Fibroblast of peridontal ligament (primary cell): ENCODE measurements around the gene KRT6A.

Source experiments
- DNase-seq: peaks from one replicate; pipeline ENCODE4 v3.0.0-alpha.2; 2010; ENCODE audit errors: extremely low read depth

Gene KRT6A

GRCh38 chr12:52524898-52525591 lies 32.0 kb upstream of the KRT6A start:
- no peak for DNase-seq

GRCh38 chr12:52524241-52524897 lies 31.3 kb upstream of the KRT6A start:
- DNase-seq: no peak

DNA sequence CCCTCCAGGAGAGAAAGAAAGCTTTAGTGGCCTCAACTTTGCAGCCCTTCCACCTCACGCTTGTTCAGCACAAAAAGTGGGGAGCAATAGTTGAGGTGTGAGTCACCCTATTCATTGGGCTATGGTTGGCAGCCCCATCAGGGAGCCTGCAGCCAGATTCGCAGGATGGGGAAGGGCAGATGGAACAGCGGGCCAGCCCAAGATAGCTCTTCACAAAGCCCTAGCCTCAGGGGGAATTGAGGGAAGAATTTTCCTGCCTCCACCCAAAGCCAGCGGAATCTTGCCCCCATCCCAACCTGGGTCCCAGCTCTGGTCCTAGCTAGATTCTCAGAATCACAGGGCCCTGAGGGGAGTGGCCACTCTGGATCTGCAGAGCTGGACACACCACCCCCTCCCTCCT lies 30.8 kb upstream of the KRT6A start:
- no peak for DNase-seq

- no peak for DNase-seq
Observed at GRCh38 chr12:52522346-52523011, 29.4 kb upstream of the KRT6A start.

- DNase-seq: no peak
Observed at GRCh38 chr12:52521568-52522266, 28.7 kb upstream of the KRT6A start.

GRCh38 chr12:52521175-52521567 lies 28.1 kb upstream of the KRT6A start:
- DNase-seq: no peak

DNA sequence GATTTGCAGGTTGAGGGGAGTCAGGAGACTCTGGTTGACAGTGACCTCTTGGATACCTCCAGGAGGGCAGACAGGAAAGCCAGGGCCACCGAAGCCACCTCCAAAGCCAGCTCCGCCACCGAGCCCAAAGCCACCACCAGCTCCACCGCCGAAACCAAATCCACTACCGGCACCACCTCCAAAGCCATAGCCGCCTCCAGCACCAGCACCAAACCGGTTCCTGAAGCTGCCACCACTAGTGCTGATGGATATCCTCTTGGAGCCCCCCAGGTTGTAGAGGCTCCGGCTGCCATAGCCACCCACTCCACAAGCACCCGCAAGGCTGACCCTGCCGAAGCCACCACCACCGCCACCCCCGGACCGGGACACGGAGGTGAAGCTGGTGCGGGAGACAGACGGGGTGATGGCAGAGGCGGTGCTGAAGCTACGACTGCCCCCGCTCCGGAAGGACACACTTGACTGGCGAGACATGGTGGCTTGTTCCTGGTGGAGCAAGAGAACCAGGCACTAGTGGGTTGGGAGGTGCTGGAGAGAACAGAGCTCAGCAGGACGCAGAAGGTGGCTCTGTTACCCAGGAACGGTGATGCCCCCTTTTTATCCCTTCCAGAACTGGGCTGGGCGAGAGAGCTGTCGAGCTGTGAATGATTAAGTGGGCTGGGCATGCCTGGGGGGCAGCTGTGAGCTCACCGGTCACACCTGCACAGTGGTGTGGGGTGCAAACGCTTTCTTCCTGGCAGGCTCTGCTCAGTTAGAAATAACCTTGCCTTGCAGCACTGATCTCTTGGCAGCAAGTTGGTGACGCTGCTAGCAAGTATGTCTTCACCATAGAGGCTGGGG lies 27.0 kb upstream of the KRT6A start, which contains the start of gene KRT5:
KRT5 (minus strand) TSS at position 569 of the 837 bp plus-strand sequence; CDS start at position 471, 98 bp downstream.
- no peak for DNase-seq

GRCh38 chr12:52519387-52519703 lies 26.3 kb upstream of the KRT6A start:
- no peak for DNase-seq

- DNase-seq: no peak
Observed at GRCh38 chr12:52518574-52519386, 25.7 kb upstream of the KRT6A start.

GRCh38 chr12:52517888-52518287 lies 24.8 kb upstream of the KRT6A start:
- no peak for DNase-seq

GRCh38 chr12:52517005-52517835 lies 24.2 kb upstream of the KRT6A start:
- no peak for DNase-seq

DNA sequence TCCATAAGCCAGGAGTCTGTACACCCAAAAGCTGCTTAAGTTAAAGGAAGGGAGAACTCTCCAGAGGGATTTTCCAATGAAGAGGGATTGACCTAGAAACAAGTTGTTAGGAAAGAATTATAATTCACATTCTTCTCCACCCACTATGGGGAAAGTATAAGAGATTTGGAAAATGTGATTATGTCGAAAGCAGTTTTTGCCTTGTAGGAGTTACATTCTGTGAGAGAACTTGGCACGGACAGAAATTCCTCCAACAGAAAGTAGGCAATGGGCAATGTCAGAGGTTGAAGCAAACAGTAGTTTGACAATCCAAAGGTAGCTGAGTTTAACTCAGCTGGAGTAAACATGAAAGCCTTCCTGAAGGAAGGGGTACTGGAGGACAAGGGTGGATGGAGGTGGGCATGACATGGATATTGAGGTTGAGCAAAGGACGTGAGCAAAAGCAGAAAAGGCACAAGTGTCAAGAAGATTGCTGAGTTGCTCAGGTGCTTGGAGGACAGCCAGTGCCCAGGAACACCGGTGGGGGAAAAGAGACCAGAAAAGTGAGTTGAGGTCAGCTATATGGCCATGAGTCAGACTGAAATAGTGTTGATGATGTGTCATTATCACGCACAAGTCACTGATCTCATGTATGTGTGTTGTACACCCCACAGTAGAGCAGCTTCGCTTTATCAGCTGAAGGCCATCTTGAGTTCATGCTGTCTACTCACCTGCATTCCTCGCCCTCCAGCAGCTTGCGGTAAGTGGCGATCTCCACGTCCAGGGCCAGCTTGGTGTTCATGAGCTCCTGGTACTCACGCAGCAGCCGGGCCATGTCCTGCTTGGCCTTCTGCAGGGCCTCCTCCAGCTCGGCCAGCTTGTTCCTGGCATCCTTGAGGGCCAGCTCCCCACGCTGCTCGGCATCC lies 23.1 kb upstream of the KRT6A start:
- no peak for DNase-seq

GRCh38 chr12:52515319-52515646 lies 22.2 kb upstream of the KRT6A start:
- no peak for DNase-seq

GRCh38 chr12:52514471-52515318 lies 21.6 kb upstream of the KRT6A start:
- no peak for DNase-seq

- DNase-seq: no peak
Observed at GRCh38 chr12:52513736-52514135, 20.7 kb upstream of the KRT6A start.

DNA sequence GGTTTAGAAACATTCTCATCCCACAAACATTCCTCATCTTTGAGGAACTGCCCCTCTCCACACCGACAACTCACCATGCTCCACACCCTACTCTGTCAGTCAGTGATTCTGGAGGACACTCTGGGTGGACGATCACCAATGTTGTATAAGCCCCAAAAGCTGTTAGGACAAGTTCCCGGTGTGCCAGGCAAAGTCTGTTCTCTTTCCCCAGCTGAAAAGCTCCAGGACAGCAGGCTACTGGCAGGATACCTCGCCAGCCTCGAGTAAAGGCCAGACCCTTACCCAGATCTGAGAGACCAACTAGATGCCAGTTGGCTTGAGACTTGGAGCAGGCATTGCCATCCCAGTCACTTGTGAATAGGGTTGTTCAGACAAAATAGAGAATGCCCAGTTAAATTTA lies 15.2 kb upstream of the KRT6A start:
- DNase-seq: no peak

DNA sequence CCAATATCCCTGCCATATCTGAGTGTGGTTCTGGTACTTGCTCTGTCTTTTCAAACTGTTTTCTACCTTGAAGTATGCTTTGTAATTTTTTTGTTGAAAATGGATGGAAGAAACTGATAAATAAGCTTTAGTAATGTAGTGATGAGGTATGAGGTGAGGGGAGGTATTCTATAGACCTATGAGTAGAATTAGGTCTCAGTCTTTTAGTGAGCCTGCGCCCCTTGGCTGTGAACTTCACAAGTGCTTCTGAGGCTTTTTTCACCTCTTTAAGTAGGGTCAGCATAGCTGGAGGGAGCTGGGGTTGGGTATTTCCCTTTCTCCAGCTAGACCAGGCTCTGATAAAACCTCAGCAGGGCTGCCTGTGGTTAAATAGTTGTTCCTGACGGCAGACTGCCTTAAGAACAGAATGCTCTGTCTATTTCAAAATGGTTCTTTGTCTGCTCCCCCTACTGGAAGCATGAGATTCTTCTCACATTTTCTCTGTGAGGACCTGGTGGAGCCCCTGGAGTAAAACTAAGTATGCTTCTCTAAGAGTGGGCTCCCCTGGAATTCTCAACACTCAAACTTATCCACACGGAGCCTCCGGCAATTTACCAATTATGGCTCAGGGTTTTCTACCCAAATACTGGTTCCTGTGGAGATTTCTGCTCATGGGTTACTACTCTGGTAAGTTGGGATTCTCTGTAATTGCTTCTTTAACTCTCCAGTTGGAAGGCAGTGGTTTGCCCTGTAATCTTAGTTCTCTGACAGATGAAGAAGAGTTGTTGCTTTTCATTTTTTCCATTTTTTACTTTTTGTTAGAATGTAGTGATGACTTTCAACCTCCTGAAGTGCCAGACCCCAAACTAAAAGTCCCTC lies 14.0 kb upstream of the KRT6A start:
- peak; percentile 64 for DNase-seq
